Mammary epithelial cell (primary cell): ENCODE measurements around the gene CCIN.

Experiments used
- EZH2 ChIP-seq: IDR thresholded peaks from 2 replicates; pipeline ENCODE4 v1.6.1; 2012; ENCODE audit warnings: low read length, inconsistent platforms, borderline replicate concordance
- TF ChIP-seq, protein P1 (sequence below), 2 donors: IDR thresholded peaks in 1 of 2; conservative IDR thresholded peaks in 1 of 2; 2 replicates each; pipeline ENCODE4 v1.5.1; 2011 to 2012; ENCODE audit warnings: inconsistent platforms in 2 of 2, low read length in 2 of 2, mild to moderate bottlenecking in 2 of 2, control low read depth in 1 of 2, low read depth in 1 of 2; ENCODE audit not compliant: insufficient read depth in 1 of 2; ENCODE audit errors: extremely low read depth in 1 of 2

DNA sequence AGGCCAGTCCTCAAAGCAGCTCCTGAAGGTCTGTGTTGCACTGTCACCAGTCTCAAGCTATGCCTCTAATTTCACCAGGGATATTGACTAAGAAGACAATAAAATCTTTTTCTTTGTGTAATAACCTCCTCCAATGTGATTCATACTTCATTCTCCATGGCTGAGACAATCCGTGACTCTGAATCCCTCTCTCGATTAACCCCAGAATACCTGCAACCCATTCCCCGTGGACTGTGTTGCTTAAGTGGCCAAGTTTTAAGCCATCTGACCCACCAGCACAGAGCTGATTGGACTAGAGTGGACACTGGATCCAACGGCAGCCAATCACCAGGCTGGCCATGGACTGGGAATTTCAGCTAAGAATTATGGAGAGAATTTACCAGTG lies 5.4 kb upstream of the CCIN start:
- TF ChIP-seq, protein P1, sequence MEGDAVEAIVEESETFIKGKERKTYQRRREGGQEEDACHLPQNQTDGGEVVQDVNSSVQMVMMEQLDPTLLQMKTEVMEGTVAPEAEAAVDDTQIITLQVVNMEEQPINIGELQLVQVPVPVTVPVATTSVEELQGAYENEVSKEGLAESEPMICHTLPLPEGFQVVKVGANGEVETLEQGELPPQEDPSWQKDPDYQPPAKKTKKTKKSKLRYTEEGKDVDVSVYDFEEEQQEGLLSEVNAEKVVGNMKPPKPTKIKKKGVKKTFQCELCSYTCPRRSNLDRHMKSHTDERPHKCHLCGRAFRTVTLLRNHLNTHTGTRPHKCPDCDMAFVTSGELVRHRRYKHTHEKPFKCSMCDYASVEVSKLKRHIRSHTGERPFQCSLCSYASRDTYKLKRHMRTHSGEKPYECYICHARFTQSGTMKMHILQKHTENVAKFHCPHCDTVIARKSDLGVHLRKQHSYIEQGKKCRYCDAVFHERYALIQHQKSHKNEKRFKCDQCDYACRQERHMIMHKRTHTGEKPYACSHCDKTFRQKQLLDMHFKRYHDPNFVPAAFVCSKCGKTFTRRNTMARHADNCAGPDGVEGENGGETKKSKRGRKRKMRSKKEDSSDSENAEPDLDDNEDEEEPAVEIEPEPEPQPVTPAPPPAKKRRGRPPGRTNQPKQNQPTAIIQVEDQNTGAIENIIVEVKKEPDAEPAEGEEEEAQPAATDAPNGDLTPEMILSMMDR (conservative IDR thresholded peaks at IDR 0.05 in 1 of 2, IDR thresholded peaks at IDR 0.05 in 1 of 2; ENCODE audit: extremely low read depth in 1 of 2, insufficient read depth in 1 of 2, low read depth in 1 of 2, low read length in 2 of 2) = no peak
- no peak for TF ChIP-seq EZH2
